Ascending aorta (tissue), 2 donors: ENCODE measurements around the gene RNASE9. TPM values are rescaled to one million over a fixed set of nuclear protein-coding genes. Genes with fewer than 3 reads are reported as not detected.

Source experiments
- DNase-seq, 2 donors: peaks; one replicate each; pipeline ENCODE4 v3.0.0-alpha.2; 2019; ENCODE audit warnings: low spot score in 2 of 2
- H3K27ac ChIP-seq, 2 donors: fragments of 200-600 bp; sonication (generic); one replicate each; pipeline ENCODE4 v1.5.1; 2016 to 2017; ENCODE audit warnings: mild to moderate bottlenecking in 1 of 2
- H3K27me3 ChIP-seq: fragments of 200-600 bp; sonication (generic); one replicate; pipeline ENCODE4 v1.5.1; 2017
- H3K36me3 ChIP-seq, 2 donors: fragments of 200-600 bp; sonication (generic); one replicate each; pipeline ENCODE4 v1.5.1; 2016
- H3K4me1 ChIP-seq, 2 donors: fragments of 200-600 bp; sonication (generic); one replicate each; pipeline ENCODE4 v1.5.1; 2016 to 2017; ENCODE audit warnings: mild to moderate bottlenecking in 1 of 2
- H3K4me3 ChIP-seq, 2 donors: fragments of 200-600 bp; sonication (generic); one replicate each; pipeline ENCODE4 v1.5.1; 2016 to 2017; ENCODE audit warnings: mild to moderate bottlenecking in 1 of 2
- H3K9me3 ChIP-seq, 2 donors: fragments of 200-600 bp; sonication (generic); one replicate each; pipeline ENCODE4 v1.5.1; 2016
- CTCF ChIP-seq, 3 experiments: fragments of 200-600 bp in 2 of 3; fragments of 450-650 bp in 1 of 3; sonication (generic) in 2 of 3; IDR thresholded peaks; one replicate each; pipeline ENCODE4 v1.5.1; 2016 to 2019; ENCODE audit warnings: antibody characterized with exemption in 3 of 3, mild to moderate bottlenecking in 1 of 3, moderate library complexity in 1 of 3
- intact Hi-C: fragments of 100-400 bp; cut with DNase I; formaldehyde crosslinking; loops from one replicate; pipeline ENCODE4 v1.15.1; 2023
- total RNA-seq: library from RNA; depleted of rRNA; stranded (reverse); fragments of >200 nt; gene quantifications from one replicate; pipeline ENCODE4 v1.1.0, GENCODE V29; 2016

RNASE9 gene
- total RNA-seq, 1 donor from 2014 or later, result not detected

- DNase-seq, result no peak
- intact Hi-C loops, result no loop called here
- no peak overlapping the region for H3K27ac ChIP-seq
- H3K9me3 ChIP-seq, result no peaks in the 10 kb centered on the region
- no peaks in the 10 kb centered on the region for H3K4me1 ChIP-seq
- TF ChIP-seq CTCF (IDR thresholded peaks at IDR 0.05), result no peak
- no peaks in the 10 kb centered on the region for H3K27me3 ChIP-seq
- H3K36me3 ChIP-seq, result no peaks in the 10 kb centered on the region
- no peak overlapping the region for H3K4me3 ChIP-seq
Measured at GRCh38 chr14:20548414-20549158, 12.3 kb downstream of the RNASE9 start.

GRCh38 chr14:20546877-20547276 lies 14.0 kb downstream of the RNASE9 start:
- Histone ChIP-seq H3K27ac (no peak overlapping the region), H3K27me3 (no peaks in the 10 kb centered on the region), H3K4me1 (no peaks in the 10 kb centered on the region), H3K9me3 (no peaks in the 10 kb centered on the region), H3K4me3 (no peak overlapping the region), H3K36me3 (no peaks in the 10 kb centered on the region)
- no peak for DNase-seq
- no peak for TF ChIP-seq CTCF (IDR thresholded peaks at IDR 0.05)
- intact Hi-C loops, result no loop called here

- no peak for TF ChIP-seq CTCF (IDR thresholded peaks at IDR 0.05)
- intact Hi-C loops, result loop anchor here (10.0 kb wide), 1 partner anchor 125 kb away; the partner anchor contains the start of gene TEP1
- Histone ChIP-seq H3K27ac (no peak overlapping the region), H3K4me1 (no peaks in the 10 kb centered on the region), H3K9me3 (no peaks in the 10 kb centered on the region), H3K4me3 (no peak overlapping the region), H3K27me3 (no peaks in the 10 kb centered on the region), H3K36me3 (no peaks in the 10 kb centered on the region)
- DNase-seq, result no peak
Measured at GRCh38 chr14:20539906-20540305, 20.9 kb downstream of the RNASE9 start.

GRCh38 chr14:20530771-20531571 lies 29.9 kb downstream of the RNASE9 start:
- DNase-seq, result peak; percentile 20 to 83
- Histone ChIP-seq H3K27me3 (no peaks in the 10 kb centered on the region), H3K36me3 (no peaks in the 10 kb centered on the region), H3K27ac (no peak overlapping the region), H3K9me3 (no peaks in the 10 kb centered on the region), H3K4me3 (no peak overlapping the region), H3K4me1 (no peaks in the 10 kb centered on the region)
- peak in 2 of 3 experiments; percentile 47 to 67 for TF ChIP-seq CTCF (IDR thresholded peaks at IDR 0.05)
- intact Hi-C loops, result loop anchor here (1.0 to 10.0 kb wide), 3 partner anchors 78 to 160 kb away; partner anchors contain the start of gene TEP1

- no peaks in the 10 kb centered on the region for H3K4me1 ChIP-seq
Measured at GRCh38 chr14:20529806-20530205, 31.0 kb downstream of the RNASE9 start.

More at GRCh38 chr14:20529806-20530205, 31.0 kb downstream of the RNASE9 start:
- Histone ChIP-seq H3K27me3 (no peaks in the 10 kb centered on the region), H3K27ac (no peak overlapping the region), H3K36me3 (no peaks in the 10 kb centered on the region), H3K9me3 (no peaks in the 10 kb centered on the region), H3K4me3 (no peak overlapping the region)
- DNase-seq, result no peak
- no peak for TF ChIP-seq CTCF (IDR thresholded peaks at IDR 0.05)
- intact Hi-C loops, result loop anchor here (10.0 kb wide), 1 partner anchor 115 kb away; the partner anchor contains the start of gene TEP1
